AG09309 (cell line): ENCODE data around the gene C1QL2.

Source experiments
- DNase-seq: peaks from one replicate; pipeline ENCODE4 v3.0.0-alpha.2; 2010; ENCODE audit warnings: low read depth
- H3K4me3 ChIP-seq: 2 replicates; pipeline ENCODE4 v1.5.1; 2011; ENCODE audit warnings: mild to moderate bottlenecking, low read depth, low read length, moderate library complexity; ENCODE audit not compliant: control insufficient read depth
- CTCF ChIP-seq: IDR thresholded peaks from 2 replicates; pipeline ENCODE4 v1.5.1; 2011; ENCODE audit warnings: mild to moderate bottlenecking, low read depth, low read length, inconsistent platforms; ENCODE audit not compliant: insufficient read depth, control insufficient read depth; ENCODE audit errors: missing control alignments

The C1QL2 gene

DNA sequence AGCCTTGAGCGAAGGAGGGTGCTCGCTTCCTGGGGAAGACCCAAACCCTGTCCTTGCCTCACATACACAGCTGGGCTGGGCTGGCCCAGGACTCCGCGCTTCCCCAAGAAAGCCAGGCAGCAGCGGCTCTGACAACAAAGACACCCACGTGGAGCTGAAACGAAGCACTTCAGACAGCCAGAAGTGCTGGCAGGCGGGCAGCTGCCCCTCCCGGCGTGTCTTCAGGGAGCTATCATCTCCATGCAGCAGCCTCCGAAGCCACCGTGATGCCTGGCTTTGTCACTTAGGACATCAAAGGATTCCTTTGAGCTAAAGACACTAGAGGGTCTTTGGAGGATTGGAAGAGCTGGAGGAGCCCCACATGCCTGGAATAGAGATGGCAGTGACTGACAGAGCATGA is 35.2 kb downstream of the C1QL2 start:
- H3K4me3 ChIP-seq: no peak overlapping the region
- TF ChIP-seq CTCF: no peak

GRCh38 chr2:119122663-119123062 is 35.9 kb downstream of the C1QL2 start:
- no peak for DNase-seq
- no peak overlapping the region for H3K4me3 ChIP-seq
- no peak for TF ChIP-seq CTCF

More for the DNA sequence above, 35.2 kb downstream of the C1QL2 start:
- DNase-seq: no peak

DNA sequence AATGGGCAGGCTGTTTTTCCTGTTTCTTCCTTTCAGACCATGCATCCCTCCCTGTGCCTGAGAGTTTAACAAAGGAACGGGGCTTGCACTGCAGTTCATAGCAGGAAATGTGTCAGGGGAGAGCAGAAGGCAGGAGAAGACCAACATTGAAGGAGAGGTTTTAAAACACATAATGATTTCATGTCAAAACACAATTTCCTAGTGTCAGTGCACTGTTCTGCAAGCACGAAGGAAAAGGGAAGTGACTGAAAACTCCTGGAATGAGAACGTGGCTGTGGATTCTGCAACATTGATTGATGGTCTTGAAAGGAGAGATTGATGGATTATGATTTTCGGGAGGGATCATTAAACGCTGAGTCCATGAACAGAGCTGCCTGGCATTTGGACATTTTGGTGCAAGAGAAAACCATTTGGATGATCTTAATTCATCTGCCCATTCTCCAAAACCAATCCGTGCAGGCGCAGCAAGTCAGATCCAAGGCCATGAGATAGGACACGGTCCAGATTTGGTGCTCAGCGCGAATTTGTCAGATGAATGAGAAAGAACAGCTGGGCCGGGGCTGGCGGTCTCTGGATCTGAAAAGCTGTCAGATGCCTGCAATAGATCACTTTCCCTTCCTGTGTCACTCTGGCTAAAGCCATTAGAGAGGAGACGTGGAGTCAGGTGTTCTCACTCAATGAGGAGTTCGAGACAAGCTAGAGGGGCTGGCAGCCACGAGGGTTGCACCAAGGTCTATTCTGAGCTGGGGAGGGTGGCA is 38.4 kb downstream of the C1QL2 start:
- H3K4me3 ChIP-seq: no peak overlapping the region
- no peak for DNase-seq
- TF ChIP-seq CTCF: no peak

DNA sequence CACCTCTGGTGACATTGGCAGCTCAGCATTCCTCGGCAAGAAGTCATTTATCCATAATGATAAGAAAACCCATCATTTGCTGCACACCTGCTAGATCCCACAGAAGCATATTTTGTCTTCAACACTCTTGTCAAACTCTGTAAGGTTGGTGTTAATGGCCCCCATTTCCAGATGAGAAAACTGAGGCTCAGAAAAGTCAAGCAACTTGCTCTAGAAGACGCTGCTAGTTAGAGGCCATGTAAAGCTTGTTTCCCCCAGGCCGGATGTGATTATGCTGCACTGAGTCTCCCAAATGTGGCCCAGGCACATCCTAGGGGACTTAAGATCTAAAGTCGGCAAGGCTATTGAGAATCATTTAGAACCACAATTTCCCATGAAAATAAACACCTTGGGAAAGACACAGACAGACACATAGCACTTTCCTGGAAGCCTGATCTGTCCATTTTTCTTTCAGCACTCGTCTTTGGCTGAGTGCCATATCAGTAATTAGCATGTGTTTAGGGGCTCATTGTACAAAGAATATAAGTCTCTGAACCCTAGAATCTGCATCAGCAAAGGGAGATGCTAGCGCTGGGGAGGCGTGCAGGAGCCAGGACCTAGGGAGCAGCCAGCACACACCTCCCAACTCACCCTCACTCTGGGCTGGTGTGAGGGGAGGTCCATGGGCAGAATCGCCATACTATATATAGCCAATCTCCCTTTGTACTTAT is 39.3 kb downstream of the C1QL2 start:
- no peak for TF ChIP-seq CTCF
- DNase-seq: no peak
- H3K4me3 ChIP-seq: no peak overlapping the region

- DNase-seq: no peak
- no peak for TF ChIP-seq CTCF
- H3K4me3 ChIP-seq: no peak overlapping the region
Observed at GRCh38 chr2:119117891-119118882, 40.4 kb downstream of the C1QL2 start.

DNA sequence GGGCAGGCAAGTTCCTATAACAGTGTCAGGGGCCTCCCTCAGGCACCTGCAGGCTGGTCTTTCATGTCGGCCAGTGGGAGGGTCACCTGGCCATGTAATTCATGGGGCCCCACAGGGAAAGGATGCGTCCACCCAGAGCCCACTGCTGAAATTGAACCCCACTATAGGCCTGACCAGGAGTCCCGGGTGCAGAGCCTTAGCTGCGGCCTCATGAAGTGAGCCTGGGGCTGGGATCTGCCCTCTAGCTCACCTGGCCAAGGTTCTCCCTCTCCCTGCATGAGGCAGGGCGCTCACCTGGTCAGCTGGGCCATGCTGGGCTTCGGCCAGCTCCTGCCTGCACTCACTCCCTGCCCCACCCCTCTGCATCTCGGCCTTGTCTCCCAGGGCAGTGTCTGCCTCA is 41.1 kb downstream of the C1QL2 start:
- DNase-seq: no peak
- H3K4me3 ChIP-seq: no peak overlapping the region
- no peak for TF ChIP-seq CTCF
